Stimulated activated CD8-positive, alpha-beta memory T cell treated with anti-CD3 and anti-CD28 coated beads, Interleukin-12 subunit alpha, Interleukin-12 subunit beta, amount 100 ng/mL, for 24 hours (primary cell): ENCODE data around the gene PGAM1.
"Not testable (repeated sequence)": the region's sequence is repeated elsewhere in the genome, so short reads cannot be mapped to it uniquely, and the experiment has no call there.

ENCODE experiments used
- DNase-seq: peaks from one replicate; pipeline ENCODE4 v3.0.0-alpha.2; 2020; ENCODE audit errors: extremely low read depth

Gene PGAM1

DNA sequence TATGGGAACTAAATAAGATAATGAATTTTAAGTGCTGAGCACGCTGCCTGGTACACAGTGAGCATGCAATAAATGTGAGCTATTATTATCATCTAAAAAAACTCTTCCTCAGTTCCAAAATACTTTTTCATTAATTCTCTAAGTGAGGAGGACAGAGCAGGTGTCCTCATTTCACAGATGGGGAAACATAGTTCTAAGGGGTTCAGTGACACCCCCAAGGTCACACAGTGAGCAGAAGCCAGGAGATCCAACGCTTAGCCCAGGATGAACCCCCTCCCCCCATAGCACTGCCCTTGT, 18.1 kb upstream of the PGAM1 start:
- DNase-seq: no peak

DNA sequence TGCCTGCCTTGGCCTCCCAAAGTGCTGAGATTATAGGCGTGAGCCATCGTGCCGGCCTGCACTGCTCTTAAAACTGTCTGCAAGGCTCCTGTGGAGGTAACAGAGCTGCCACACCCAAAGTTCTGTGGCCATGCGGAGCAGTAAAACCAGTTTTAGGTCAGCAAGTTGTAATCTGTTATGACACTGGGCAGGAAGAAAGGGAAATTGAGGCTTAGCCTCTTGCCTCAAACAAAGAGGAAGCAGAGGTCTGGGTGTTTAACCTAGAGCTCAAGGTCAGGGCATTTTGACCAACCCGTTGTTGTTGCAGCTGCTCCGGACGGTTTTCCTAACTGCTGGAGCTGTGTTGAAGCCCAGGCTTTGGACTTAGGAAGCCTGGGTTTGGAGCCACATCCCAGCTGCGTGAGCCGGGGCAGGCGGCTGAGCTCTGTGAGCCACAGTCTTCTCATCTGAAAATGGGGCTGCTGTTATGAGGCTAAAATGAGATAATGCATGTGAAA, 17.4 kb upstream of the PGAM1 start:
- no peak for DNase-seq

GRCh38 chr10:97411406-97411805, 14.6 kb upstream of the PGAM1 start:
- DNase-seq: no peak

DNA sequence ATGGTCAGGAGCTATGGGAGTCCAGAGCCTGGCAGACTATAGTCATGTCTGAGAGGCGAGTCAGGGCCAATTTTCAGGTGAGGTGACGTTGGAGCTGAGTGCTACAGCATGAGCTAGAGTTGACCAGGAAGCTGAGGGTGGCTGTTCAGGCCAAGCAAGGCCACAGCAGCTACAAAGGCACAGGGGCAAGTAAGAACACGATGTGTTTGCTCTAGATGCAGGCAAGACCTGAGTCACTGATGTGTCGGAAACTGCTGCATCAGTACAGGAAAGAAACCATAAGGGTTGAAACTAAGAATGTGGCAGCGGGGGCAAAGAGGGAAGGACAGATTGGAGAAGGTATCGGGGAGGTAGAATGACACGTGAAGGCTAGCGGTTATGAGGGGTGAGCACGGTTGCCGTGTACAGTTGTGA, 13.1 kb upstream of the PGAM1 start:
- DNase-seq: no peak

DNA sequence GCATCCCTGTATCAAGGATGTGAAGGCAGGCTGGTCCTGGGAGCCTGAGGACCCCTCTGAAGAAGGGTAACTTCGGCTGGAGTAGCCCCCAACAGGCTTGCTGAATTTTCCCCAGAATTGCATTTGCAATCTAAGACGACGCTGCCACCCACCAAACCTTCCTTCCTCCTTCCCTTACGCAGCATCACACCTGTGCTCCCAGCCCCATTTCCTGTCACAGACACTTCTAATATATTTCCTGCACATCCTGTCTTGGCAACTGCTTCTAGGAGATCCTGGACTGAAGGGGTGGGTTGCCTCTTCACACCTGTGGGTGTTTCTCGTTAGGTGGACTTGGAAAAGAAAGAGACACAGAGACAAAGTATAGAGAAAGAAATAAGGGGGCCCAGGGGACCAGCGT, 9.4 kb upstream of the PGAM1 start:
- DNase-seq: no peak

- DNase-seq: not testable (repeated sequence)
Measured at GRCh38 chr10:97423757-97424098, 2.3 kb upstream of the PGAM1 start.

GRCh38 chr10:97426776-97427570, 982 bp downstream of the PGAM1 start:
- no peak for DNase-seq

- no peak for DNase-seq
Measured at GRCh38 chr10:97427571-97428179, 1.7 kb downstream of the PGAM1 start.

DNA sequence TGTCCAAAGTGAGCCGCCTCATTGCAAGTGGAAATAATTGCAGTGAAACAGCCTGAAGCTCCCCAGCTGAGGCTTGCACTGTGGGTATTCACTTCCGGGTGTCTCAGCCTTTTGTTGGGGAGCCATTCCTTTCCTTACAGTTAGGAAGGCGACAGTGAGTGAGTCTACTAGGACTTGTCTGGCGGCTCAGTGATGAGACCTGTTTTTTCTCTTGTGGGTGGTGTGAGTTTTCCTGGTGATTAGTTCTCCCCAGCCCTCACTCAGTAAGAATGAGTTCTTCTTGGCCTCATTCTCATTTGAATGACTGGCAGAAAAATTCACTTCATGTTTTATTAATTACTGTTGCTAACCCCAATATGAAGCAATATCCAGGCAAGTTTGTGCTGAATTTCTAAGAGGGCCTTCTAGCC, 2.6 kb downstream of the PGAM1 start:
- DNase-seq: no peak

DNA sequence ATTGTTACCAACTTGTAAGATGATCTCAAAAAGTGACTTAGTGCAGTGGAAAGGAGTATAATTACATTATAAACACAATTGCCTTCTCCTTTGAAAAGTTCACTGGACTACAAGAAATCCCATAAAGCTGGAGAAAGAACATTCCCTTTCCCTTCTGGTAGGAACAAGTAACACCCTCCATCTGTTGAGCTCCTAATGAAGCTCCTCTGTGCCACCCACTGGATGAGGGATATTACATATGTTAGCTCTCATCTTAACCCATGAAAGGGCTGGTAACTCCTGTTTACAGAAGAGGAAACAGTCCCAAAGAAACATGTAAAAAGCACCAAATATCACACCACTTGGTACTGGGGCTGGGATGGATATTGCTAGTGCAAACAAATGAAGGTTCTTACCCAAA, 8.1 kb downstream of the PGAM1 start:
- no peak for DNase-seq

GRCh38 chr10:97434557-97434956, 8.6 kb downstream of the PGAM1 start:
- DNase-seq: no peak

DNA sequence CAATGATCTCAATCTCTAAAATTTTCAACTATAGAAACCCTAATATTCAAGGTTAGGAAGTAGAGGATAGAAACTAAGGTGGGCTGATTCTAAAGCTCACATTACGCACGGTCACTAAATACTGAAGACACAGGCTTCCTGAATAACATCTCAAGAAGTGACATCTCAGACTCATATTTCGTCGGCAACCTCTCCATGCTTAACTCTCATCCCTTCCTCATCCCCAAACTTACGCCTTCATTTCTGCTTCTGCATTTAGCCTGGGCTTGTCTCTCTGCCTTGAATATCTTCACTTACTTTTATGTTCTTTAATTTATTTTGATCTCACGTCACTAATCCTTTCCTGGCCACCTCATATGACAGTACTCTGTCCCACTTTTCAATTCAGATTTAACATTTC, 9.2 kb downstream of the PGAM1 start:
- no peak for DNase-seq

GRCh38 chr10:97442277-97442676, 16.3 kb downstream of the PGAM1 start:
- DNase-seq: no peak

- DNase-seq: no peak
Measured at GRCh38 chr10:97444212-97444611, 18.2 kb downstream of the PGAM1 start.

DNA sequence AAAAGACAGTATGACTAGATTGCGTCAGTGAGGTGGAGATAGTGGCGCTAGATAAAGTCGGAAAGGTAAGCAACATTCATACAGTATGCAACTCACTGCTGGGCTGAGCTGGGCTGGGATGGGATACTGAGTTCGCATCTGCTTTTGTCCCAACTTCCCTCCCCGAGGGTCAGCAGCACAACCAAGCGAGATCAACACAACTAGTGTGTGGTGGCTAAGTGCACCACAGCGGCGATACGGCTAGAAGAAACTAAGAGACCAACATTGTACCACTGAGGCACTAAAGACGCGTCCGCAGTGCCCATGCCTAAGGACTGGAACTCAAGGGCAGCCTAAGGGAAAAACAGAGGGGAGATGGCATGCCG, 19.3 kb downstream of the PGAM1 start:
- DNase-seq: no peak

DNA sequence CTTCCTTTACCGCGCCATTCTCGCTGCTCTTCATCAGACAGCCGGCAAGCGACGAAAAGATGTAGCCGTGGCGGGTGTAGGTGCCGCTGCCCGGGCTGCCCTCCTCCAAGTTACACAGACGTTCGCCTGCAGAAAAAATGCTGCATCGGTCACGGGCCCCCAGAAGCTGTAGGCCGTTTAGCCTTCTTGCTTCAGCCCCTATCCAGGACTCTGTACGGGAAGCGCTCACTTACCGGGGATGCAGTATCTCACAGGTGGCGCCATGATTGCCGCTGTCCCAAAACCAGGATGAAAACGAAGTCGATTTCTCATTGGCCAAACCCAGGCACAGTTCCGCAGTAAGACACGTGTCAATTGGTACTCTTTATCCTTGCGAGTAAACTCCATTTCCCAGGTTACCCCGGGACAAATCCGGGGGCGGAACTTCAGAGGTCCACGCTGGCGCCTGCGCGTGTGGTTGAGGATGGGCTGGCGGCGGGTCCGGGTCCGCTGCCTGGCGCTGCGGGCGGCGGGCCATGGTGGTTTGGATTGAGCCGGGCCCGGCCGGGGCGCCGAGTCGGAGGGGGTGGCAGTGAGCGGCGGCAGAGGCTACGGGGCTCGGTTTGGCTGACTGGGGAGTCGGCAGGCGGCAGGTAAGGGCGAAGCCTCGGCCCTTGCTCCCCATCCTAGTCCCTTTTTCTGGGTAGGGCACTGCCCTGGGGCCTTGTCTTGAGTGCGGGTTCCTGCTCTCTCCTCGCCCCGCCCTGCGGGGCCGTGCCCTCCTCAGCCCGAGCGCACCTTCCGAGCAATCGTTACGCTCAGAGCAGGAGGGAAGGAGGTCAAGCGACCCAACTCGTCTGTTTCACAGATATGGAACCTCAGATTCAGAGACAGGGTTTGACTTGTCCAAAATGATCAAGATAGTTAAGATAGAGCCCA, 20.0 kb downstream of the PGAM1 start, which contains the start of the genes EXOSC1 and ZDHHC16:
EXOSC1 (minus strand) TSS at position 285 of the 918 bp plus-strand sequence; CDS start at position 264, 21 bp downstream.
ZDHHC16 (plus strand) TSS at position 454 of the 918 bp plus-strand sequence. CDS start 5,501 bp downstream, outside the sequence.
- peak; percentile 82 for DNase-seq

- DNase-seq: no peak
Measured at GRCh38 chr10:97450828-97451227, 24.8 kb downstream of the PGAM1 start.

DNA sequence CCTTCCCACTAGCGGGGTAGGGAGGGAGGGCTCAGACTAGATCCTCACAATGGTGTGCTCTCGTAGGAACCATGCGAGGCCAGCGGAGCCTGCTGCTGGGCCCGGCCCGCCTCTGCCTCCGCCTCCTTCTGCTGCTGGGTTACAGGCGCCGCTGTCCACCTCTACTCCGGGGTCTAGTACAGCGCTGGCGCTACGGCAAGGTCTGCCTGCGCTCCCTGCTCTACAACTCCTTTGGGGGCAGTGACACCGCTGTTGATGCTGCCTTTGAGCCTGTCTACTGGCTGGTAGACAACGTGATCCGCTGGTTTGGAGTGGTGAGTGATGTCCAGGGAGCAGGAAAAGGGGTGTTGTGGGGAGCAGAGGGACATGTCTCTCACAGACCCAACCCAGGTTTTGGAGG, 25.6 kb downstream of the PGAM1 start:
- DNase-seq: no peak

- no peak for DNase-seq
Measured at GRCh38 chr10:97452352-97452751, 26.4 kb downstream of the PGAM1 start.

- DNase-seq: no peak
Measured at GRCh38 chr10:97454330-97455036, 28.5 kb downstream of the PGAM1 start.

GRCh38 chr10:97456034-97456685, 30.2 kb downstream of the PGAM1 start:
- DNase-seq: no peak
